HG03432 (cell line): ENCODE data around the gene TYMP.

Experiments
- ATAC-seq: cut with Tn5 transposase; IDR thresholded peaks from one replicate; pipeline ENCODE4 v1.9.1; 2021; ENCODE audit warnings: mild to moderate bottlenecking, moderate library complexity; ENCODE audit not compliant: unreplicated experiment

The TYMP gene

DNA sequence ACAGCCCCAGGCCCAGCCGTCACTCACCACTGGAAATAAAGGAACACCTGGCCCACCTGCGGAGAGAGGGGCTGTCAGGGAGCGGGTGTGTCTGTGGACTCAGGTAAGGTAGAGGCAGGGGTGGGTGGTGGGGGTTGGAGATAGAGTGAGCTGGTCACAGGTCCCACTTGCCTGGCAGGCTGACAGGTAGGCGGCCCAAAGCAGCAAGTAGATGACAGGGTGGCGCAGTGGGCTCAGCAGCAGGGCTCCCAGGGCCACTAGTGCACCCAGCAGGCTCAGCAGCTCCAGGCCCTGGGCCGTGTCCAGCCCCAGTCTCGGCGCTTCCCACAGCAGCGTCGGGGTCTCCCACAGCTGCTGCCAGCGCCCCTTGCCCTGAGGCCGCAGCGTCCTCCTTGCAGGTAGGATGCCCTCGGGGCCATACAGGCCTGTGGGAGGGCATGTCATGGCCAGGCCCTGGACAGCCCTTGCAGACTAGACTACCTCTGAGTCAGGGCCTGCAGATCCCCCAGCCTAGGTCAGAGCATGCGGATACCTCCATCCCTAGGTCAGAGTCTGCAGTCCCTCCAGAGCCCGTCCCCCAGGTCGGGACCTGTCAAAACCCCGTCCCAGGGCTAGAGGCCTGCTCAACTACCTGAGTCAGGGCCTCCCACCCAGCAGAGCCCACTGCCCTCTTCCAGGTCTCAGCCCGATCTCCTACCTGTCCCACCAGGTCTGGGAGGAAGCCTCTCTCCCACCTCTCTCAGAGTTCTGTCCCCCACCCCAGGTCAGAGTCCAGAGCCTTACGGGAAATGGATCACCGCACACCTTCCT lies 23.0 kb downstream of the TYMP start:
- peak; percentile 4 for ATAC-seq

- no peak for ATAC-seq
Measured at GRCh38 chr22:50505776-50506610, 23.8 kb downstream of the TYMP start.

GRCh38 chr22:50505276-50505775 lies 24.5 kb downstream of the TYMP start:
- no peak for ATAC-seq

DNA sequence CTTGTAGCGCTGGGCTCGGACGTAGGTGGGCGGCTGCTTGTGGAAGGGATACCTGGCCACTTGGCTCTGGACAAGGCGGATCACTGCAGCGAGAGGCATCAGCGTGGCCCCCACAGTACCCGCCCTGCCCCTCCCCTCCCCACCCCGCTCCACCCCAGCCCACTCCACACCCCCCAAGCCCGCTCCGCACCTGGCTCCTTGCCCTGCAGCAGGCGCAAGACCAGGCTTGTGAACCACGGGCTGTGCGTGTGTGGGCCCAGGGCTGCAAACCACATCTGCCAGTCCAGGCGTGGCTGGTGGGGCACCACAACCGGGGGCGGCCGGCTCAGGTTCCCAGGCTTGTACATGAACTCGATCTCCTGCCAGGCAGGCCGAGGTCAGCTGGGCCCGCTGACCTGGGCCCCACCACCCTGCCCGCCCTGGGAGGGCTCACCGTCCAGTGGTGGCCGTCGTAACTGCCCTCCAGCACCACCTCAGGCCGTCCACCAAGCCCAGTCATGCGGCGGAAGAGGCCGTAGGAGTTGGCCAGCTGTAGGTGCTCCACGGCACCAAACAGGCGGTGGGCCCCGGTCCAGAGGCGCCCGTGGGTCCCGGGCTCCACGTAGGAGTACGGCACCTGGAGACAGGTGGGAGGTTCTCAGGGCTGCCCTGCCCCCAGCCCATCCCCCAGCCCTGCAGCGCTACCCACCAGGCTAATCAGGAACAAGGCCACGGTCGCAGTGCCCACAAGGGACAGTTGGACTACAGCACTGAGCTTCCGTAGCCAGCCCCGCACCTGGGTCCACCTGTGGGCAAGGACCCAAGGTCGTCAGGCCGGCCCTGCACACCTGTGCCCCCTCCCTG lies 25.2 kb downstream of the TYMP start:
- ATAC-seq = no peak

GRCh38 chr22:50503475-50504145 lies 26.2 kb downstream of the TYMP start:
- no peak for ATAC-seq

- ATAC-seq = no peak
Measured at GRCh38 chr22:50502628-50503474, 27.0 kb downstream of the TYMP start.

- no peak for ATAC-seq
Measured at GRCh38 chr22:50502096-50502495, 27.7 kb downstream of the TYMP start.

GRCh38 chr22:50500452-50500851 lies 29.4 kb downstream of the TYMP start:
- ATAC-seq = no peak

GRCh38 chr22:50498322-50498890 lies 31.4 kb downstream of the TYMP start:
- ATAC-seq = no peak

DNA sequence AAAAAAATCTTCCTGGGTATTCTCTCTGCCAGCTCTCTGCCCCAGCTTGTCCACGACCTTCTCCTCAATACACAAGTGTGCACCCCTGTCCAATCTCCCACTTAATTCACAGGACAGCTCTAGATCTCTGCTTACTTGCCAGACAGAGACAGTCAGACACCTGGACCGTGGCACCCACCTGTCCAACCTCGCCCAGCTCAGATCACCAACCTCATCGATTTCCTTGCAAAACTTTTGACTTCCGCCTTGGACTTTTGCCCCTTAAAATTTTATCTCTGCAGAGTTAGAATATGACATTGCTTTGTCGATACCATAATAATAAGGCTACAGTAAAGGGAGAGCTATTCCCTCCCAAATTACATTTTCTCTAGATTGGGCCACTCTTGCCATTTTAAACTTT lies 32.7 kb downstream of the TYMP start:
- no peak for ATAC-seq

DNA sequence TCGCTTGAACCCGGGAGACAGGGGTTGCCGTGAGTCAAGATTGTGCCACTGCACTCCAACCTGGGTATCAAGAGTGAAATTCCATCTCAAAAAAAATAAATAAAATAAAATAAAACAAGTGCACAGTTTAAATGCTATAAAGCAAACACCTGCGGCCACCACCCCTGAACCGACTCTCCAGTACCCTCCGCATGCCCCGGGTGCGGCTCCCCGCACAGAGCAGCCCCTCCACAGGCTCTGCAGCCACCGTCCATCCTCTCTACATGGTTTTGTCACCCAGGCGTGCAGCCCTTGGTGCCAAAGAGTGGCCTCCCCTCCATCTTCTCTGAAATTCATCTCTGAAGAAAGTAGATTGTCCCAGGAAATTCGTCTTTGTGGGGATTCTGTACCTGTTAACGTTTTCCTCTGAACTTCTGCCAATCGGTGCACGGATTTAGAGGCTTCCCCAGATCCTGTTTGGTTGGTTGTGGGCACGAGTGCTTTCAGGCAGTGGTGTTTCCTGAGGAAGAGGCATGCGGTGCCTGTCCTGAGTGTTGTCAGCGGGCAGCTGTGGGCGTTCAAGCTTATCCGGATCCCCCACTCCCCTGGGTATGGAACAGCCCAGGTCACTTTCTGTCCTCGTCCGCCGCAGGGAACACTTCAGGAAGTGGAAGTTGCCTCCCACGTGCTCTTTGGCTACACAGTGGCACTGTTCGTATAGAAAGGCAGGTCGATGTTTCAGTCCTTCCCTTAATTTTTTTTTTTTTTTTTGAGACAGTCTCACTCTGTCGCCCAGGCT lies 39.1 kb downstream of the TYMP start:
- ATAC-seq = no peak

GRCh38 chr22:50489363-50490243 lies 40.2 kb downstream of the TYMP start:
- ATAC-seq = no peak

DNA sequence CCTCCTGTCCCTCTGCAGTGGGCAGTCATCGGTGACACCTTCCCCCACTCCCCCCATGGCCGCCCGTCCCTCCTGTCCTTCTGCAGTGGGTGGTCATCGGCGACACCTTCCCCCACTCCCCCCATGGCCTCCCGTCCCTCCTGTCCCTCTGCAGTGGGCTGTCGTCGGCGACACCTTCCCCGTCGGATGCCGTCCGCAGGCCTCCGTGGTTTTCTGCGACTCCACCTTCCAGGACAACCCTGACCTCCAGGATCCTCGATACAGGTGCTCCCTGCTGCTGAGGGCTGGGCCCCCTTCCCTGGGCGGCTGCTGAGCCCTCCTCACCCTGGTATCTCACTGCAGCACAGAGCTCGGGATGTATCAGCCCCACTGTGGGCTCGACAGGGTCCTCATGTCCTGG lies 40.9 kb downstream of the TYMP start:
- ATAC-seq = no peak

DNA sequence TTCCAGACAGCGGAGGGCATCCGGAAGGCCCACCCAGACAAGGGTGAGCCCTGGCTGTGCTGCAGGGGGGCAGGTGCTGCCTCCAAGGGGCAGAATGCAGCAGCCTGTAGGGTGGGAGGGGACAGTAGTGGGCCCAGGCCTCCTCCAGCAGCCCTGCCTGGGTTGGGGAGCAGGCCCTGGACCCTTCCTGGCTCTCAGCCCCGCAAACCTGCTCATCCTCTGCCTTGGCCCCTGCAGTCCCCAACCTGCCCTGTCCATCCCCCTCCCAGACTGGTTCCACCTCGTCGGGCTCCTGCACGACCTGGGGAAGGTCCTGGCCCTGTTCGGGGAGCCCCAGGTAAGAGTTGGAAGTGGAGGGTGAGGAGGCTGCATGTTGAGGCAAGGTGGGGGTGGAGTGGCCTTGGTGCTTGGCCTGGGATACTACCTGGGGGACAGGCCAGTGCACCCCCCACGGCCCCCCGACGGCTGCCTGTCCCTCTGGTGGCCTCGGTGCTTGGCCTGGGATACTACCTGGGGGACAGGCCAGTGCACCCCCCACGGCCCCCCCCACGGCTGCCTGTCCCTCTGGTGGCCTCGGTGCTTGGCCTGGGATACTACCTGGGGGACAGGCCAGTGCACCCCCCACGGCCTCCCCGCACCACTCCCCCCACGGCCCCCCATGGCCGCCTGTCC lies 41.7 kb downstream of the TYMP start:
- ATAC-seq = no peak

- ATAC-seq = no peak
Measured at GRCh38 chr22:50487290-50488005, 42.4 kb downstream of the TYMP start.

DNA sequence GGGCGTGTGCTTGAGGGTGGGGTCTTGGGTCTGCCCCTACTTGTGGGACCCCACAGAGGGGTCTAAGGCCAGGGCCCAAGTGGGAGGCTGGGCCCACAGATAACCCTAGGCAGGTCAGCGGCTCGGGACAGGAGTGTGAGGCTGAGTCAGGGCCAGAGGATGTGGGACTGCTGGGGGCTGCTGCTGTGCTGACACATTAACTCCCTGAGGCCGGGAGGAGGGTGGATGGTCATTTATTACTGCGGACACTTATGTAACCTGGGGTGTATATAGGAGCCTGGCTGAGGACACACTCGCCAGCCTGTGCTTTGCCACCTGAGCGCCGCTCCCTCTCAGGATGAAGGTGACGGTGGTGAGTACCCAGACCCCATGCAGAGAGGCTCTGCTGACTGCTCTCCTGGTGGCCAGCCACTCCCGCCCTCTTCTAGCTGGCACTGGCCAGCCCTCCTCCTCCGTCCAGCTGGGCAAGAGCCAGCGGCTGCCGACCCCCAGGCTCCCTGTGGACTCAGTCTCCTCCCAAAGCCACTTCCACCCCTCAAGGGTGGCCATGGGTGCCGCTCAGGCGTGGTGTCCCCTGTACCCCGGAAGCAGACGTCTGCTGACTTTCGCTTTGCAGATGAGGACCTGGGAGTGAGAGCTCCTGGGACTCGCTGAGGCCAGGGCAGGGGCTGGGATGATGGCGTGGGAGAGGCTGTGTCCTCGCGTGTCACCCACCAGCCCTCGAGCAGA lies 43.1 kb downstream of the TYMP start, which contains the start of gene MIOX:
MIOX (plus strand) TSS at position 299 of the 729 bp plus-strand sequence; CDS start at position 338, 39 bp downstream.
- no peak for ATAC-seq
